B cell (primary cell): ENCODE results near the gene AKR7A3. TPM values are rescaled to one million over a fixed set of nuclear protein-coding genes. Genes with fewer than 3 reads are reported as not detected.
"Not testable (repeated sequence)": the region's sequence is repeated elsewhere in the genome, so short reads cannot be mapped to it uniquely, and the experiment has no call there.

Experiments used
- ATAC-seq: fragments of 200-7000 bp; cut with Tn5 transposase; one replicate; pipeline ENCODE4 v1.10.0; 2021; ENCODE audit warnings: low read depth, mild to moderate bottlenecking, moderate number of reproducible peaks, moderate library complexity
- CTCF ChIA-PET: fragments of 350-600 bp; sonication (Branson Sonifier 250); formaldehyde crosslinking; loops from one replicate; lab custom pipeline; 2021; ENCODE audit warnings: antibody characterized with exemption, inconsistent platforms; lab: Charles Lee
- POLR2A ChIA-PET: fragments of 350-600 bp; sonication (Branson Sonifier 250); formaldehyde crosslinking; loops from one replicate; lab custom pipeline; 2021; ENCODE audit warnings: antibody characterized with exemption; lab: Charles Lee
- DNase-seq: peaks from one replicate; pipeline ENCODE4 v3.0.0; 2013
- H2AFZ ChIP-seq: 2 replicates; pipeline ENCODE4 v1.6.1; 2012; ENCODE audit warnings: mild to moderate bottlenecking, low read depth, low read length; ENCODE audit not compliant: insufficient read depth, poor library complexity, severe bottlenecking
- H3K27ac ChIP-seq, 2 donors: 1 replicate in 1 of 2; 2 replicates in 1 of 2; pipeline ENCODE4 v1.5.1; 2012 to 2013; ENCODE audit warnings: low read length in 2 of 2, mild to moderate bottlenecking in 2 of 2, moderate library complexity in 1 of 2
- H3K27me3 ChIP-seq, 4 experiments: fragments of 200-600 bp in 1 of 4; sonication (generic) in 1 of 4; replicated peaks in 1 of 4; 1 replicate in 2 of 4; 2 replicates in 2 of 4; pipeline versions ENCODE4 v1.6.1 to v1.7.0; 2013 to 2016; ENCODE audit warnings: low read length in 3 of 4, mild to moderate bottlenecking in 2 of 4, mixed read lengths in 1 of 4, moderate library complexity in 1 of 4; ENCODE audit not compliant: insufficient read depth in 4 of 4, control insufficient read depth in 3 of 4; ENCODE audit errors: control extremely low read depth in 1 of 4
- H3K36me3 ChIP-seq, 2 experiments: replicated peaks in 1 of 2; 1 replicate in 1 of 2; 2 replicates in 1 of 2; pipeline versions ENCODE4 v1.6.1 to v1.7.1; 2013; ENCODE audit warnings: low read length in 1 of 2; ENCODE audit not compliant: insufficient read depth in 2 of 2, control insufficient read depth in 1 of 2; ENCODE audit errors: control extremely low read depth in 1 of 2, extremely low read depth in 1 of 2
- H3K4me1 ChIP-seq, 2 donors: fragments of 200-600 bp in 1 of 2; sonication (generic) in 1 of 2; 1 replicate in 1 of 2; 2 replicates in 1 of 2; pipeline versions ENCODE4 v1.5.1 to v1.6.1; 2013 to 2017; ENCODE audit warnings: low read length in 2 of 2; ENCODE audit not compliant: control insufficient read depth in 2 of 2, insufficient read depth in 2 of 2
- H3K4me2 ChIP-seq: replicated peaks from 2 replicates; pipeline ENCODE3; 2012; ENCODE audit warnings: mild to moderate bottlenecking, low read depth, low read length; ENCODE audit not compliant: poor library complexity, severe bottlenecking
- H3K4me3 ChIP-seq, 5 experiments: fragments of 200-600 bp in 1 of 5; sonication (generic) in 1 of 5; 1 replicate in 3 of 5; 2 replicates in 2 of 5; pipeline versions ENCODE4 v1.5.1 to v1.7.0; 2011 to 2016; ENCODE audit warnings: low read length in 4 of 5, mild to moderate bottlenecking in 4 of 5, low read depth in 2 of 5, control low read depth in 1 of 5, moderate library complexity in 1 of 5; ENCODE audit not compliant: insufficient read depth in 1 of 5; ENCODE audit errors: control extremely low read depth in 1 of 5, extremely low read depth in 1 of 5
- H3K79me2 ChIP-seq: fragments of 200-600 bp; sonication (generic); one replicate; pipeline ENCODE4 v1.6.0; 2016; ENCODE audit warnings: low read length; ENCODE audit not compliant: control insufficient read depth, insufficient read depth
- H3K9ac ChIP-seq: fragments of 200-600 bp; sonication (generic); 2 replicates; pipeline ENCODE4 v1.6.1; 2017; ENCODE audit warnings: mild to moderate bottlenecking, low read length, moderate library complexity
- H3K9me3 ChIP-seq, 3 donors: one replicate each; pipeline versions ENCODE4 v1.6.1 to v1.7.1; 2013; ENCODE audit warnings: low read length in 2 of 3; ENCODE audit not compliant: control insufficient read depth in 2 of 3, insufficient read depth in 1 of 3; ENCODE audit errors: control extremely low read depth in 1 of 3
- H4K20me1 ChIP-seq: 2 replicates; pipeline ENCODE4 v1.6.0; 2012; ENCODE audit warnings: mild to moderate bottlenecking, low read length; ENCODE audit not compliant: insufficient read depth, control insufficient read depth, poor library complexity, severe bottlenecking
- H3K27ac Mint-ChIP-seq: one replicate; pipeline ENCODE4 v1.8.0; 2021; ENCODE audit warnings: mixed read lengths
- H3K27me3 Mint-ChIP-seq: one replicate; pipeline ENCODE4 v1.8.0; 2021; ENCODE audit warnings: mixed read lengths
- H3K4me1 Mint-ChIP-seq: one replicate; pipeline ENCODE4 v1.8.0; 2021; ENCODE audit warnings: mixed read lengths
- H3K4me3 Mint-ChIP-seq: one replicate; pipeline ENCODE4 v1.8.0; 2021; ENCODE audit warnings: mixed read lengths
- H3K9me3 Mint-ChIP-seq: one replicate; pipeline ENCODE4 v1.8.0; 2022; ENCODE audit warnings: mixed read lengths; ENCODE audit not compliant: insufficient read depth
- CTCF ChIP-seq: fragments of 200-600 bp; IDR thresholded peaks from one replicate; pipeline ENCODE4 v1.8.0; 2022; ENCODE audit warnings: antibody characterized with exemption, mild to moderate bottlenecking
- EZH2 ChIP-seq: IDR thresholded peaks from 2 replicates; pipeline ENCODE4 v1.6.1; 2012; ENCODE audit warnings: borderline replicate concordance, low read depth, mild to moderate bottlenecking, moderate library complexity, low read length; ENCODE audit not compliant: insufficient read depth, poor library complexity, severe bottlenecking
- WGBS: methylation state at CpG from one replicate; pipeline ENCODE4 v1.1.5; 2013; ENCODE audit warnings: missing lambda C conversion rate; ENCODE audit not compliant: insufficient coverage; 5-methylcytosine and 5-hydroxymethylcytosine counted together
- intact Hi-C: fragments of 100-400 bp; cut with micrococcal nuclease; formaldehyde crosslinking; loops from one replicate; pipeline ENCODE4 v1.10.0; 2022
- polyA minus RNA-seq: library from RNA; depleted of rRNA, polyadenylated mRNA; stranded (reverse); fragments of >200 nt; gene quantifications from 2 replicates; pipeline ENCODE4 v1.2.3, GENCODE V29; 2012
- polyA plus RNA-seq: library from polyadenylated mRNA; depleted of rRNA; stranded (reverse); fragments of >200 nt; gene quantifications from 2 replicates; pipeline ENCODE4 v1.2.3, GENCODE V29; 2012
- total RNA-seq, 2 donors: library from RNA; stranded (reverse); fragments of 120-200 nt in 1 of 2; gene quantifications; 1 replicate in 1 of 2; 2 replicates in 1 of 2; pipeline versions ENCODE4 v1.2.3 to v1.2.4, GENCODE V29; 2013 to 2022

Gene AKR7A3
- total RNA-seq (1.6 and 1.8 TPM in 2 replicates), polyA plus RNA-seq (0.97 and 1.1 TPM in 2 replicates), polyA minus RNA-seq (0.26 and 0.57 TPM in 2 replicates)
- total RNA-seq (2013) = 0.49 TPM

- CTCF ChIA-PET = interaction anchor here (1.1 kb wide), 1 partner anchor 24 kb away, joined by 3 read pairs; the partner anchor contains the start of gene SLC66A1
- Histone ChIP-seq H3K9ac (peak within 1 kb of the TSS; percentile 52), H2AFZ (peak within 1 kb of the TSS; percentile 61), H3K4me2 (peak within 1 kb of the TSS; percentile 72), H3K9me3 (peaks cover 0 to 23% (median 3%) of the 10 kb centered on the region in 3 donors), H3K4me3 (peak within 1 kb of the TSS in 4 of 5 experiments; percentile 24 to 55 (median 46))
- H3K27ac Mint-ChIP-seq = peak within 1 kb of the TSS; percentile 37
- H3K36me3 ChIP-seq, H3K27me3 ChIP-seq, H3K27ac ChIP-seq, H3K79me2 ChIP-seq, H3K4me1 Mint-ChIP-seq, H3K9me3 Mint-ChIP-seq, H4K20me1 ChIP-seq, H3K4me1 ChIP-seq: not testable (repeated sequence)
- peak within 1 kb of the TSS; percentile 75 for H3K4me3 Mint-ChIP-seq
- DNase-seq (peak; percentile 62), ATAC-seq (peak; percentile 97)
- WGBS = 24% methylated on average over 50 of the region's 82 CpGs
- peaks cover 12% of the 10 kb centered on the region for H3K27me3 Mint-ChIP-seq
- intact Hi-C loops = loop anchor here (1.0 kb wide), 1 partner anchor 24 kb away; the partner anchor contains the start of genes AKR7A2 and SLC66A1
- POLR2A ChIA-PET = interaction anchor here (0.5 kb wide), 1 partner anchor 14 kb away, joined by 3 read pairs; no protein-coding TSS in a partner anchor
Measured at GRCh38 chr1:19288324-19289241, at the start of gene AKR7A3. Gene AKR7A3 (minus strand): TSS chr1:19288770. CDS start chr1:19288709, 61 bp downstream.

- no peak overlapping the region for H3K27ac Mint-ChIP-seq
- DNase-seq (no peak), ATAC-seq (no peak)
- CTCF ChIA-PET = no interaction called here
- H3K4me2 ChIP-seq = no peak overlapping the region
- H3K27me3 ChIP-seq = no peaks in the 10 kb centered on the region
- no peaks in the 10 kb centered on the region for H3K4me1 Mint-ChIP-seq
- no peaks in the 10 kb centered on the region for H3K27me3 Mint-ChIP-seq
- no peak overlapping the region for H2AFZ ChIP-seq
- no peaks in the 10 kb centered on the region for H3K79me2 ChIP-seq
- no peaks in the 10 kb centered on the region for H3K9me3 Mint-ChIP-seq
- H3K36me3 ChIP-seq = peaks cover 0 to 52% of the 10 kb centered on the region in 2 experiments
- no peaks in the 10 kb centered on the region for H3K9me3 ChIP-seq
- intact Hi-C loops = no loop called here
- peaks cover 11% of the 10 kb centered on the region for H4K20me1 ChIP-seq
- no peak for TF ChIP-seq CTCF
- TF ChIP-seq EZH2 = no peak
- no peaks in the 10 kb centered on the region for H3K4me1 ChIP-seq
- no peak overlapping the region for H3K9ac ChIP-seq
- POLR2A ChIA-PET = no interaction called here
- H3K27ac ChIP-seq = no peak overlapping the region
- no peak overlapping the region for H3K4me3 ChIP-seq
- 99% methylated on average over 26 of the region's 27 CpGs for WGBS
- no peak overlapping the region for H3K4me3 Mint-ChIP-seq
Measured at GRCh38 chr1:19338323-19338762, 49.8 kb upstream of the AKR7A3 start.
